Measurements from ENCODE around the gene OR10Z1. TPM values are rescaled to one million over a fixed set of nuclear protein-coding genes. Genes with fewer than 3 reads are reported as not detected.

Gene OR10Z1
- total and polyA plus RNA-seq, 8 donors = not detected

DNA sequence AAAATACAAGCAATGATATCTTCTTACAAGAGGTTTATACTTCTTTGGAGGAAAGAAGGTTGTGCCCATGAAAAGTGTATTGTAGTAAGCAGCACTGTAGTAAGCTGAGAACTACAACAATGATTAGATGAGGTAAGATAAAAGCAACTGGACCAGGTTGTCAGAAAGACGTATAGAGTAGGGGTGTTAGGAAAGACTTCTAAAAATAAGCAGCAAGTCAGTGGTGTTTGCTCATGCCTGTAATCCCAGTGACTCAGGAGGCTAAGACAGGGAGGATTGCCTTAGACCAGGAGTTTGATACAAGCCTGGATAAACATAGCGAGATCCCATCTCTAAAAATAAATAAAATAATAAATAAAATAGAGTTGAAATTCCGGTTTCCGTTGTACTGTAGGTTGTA lies 21.1 kb upstream of the OR10Z1 start:
- Histone ChIP-seq H3K9me3 (peaks cover 0 to 18% (median 11%) of the 10 kb centered on the region in 4 donors), H3K27me3 (no peaks in the 10 kb centered on the region), H3K4me3 (no peak overlapping the region), H3K36me3 (no peaks in the 10 kb centered on the region), H3K27ac (no peak overlapping the region), H3K4me1 (no peaks in the 10 kb centered on the region)
- intact Hi-C loops (cut with DNase I; ENCODE audit: low total_unique reads) = no loop called here
- no peak for TF ChIP-seq EP300 (IDR thresholded peaks at IDR 0.05)
- no peak for TF ChIP-seq POLR2AphosphoS5 (IDR thresholded peaks at IDR 0.05)
- TF ChIP-seq, protein P1, sequence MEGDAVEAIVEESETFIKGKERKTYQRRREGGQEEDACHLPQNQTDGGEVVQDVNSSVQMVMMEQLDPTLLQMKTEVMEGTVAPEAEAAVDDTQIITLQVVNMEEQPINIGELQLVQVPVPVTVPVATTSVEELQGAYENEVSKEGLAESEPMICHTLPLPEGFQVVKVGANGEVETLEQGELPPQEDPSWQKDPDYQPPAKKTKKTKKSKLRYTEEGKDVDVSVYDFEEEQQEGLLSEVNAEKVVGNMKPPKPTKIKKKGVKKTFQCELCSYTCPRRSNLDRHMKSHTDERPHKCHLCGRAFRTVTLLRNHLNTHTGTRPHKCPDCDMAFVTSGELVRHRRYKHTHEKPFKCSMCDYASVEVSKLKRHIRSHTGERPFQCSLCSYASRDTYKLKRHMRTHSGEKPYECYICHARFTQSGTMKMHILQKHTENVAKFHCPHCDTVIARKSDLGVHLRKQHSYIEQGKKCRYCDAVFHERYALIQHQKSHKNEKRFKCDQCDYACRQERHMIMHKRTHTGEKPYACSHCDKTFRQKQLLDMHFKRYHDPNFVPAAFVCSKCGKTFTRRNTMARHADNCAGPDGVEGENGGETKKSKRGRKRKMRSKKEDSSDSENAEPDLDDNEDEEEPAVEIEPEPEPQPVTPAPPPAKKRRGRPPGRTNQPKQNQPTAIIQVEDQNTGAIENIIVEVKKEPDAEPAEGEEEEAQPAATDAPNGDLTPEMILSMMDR (IDR thresholded peaks at IDR 0.05) = no peak
- no peak for TF ChIP-seq POLR2A (IDR thresholded peaks at IDR 0.05)
- WGBS, 5 donors = 55 to 68% (median 63%) methylated on average over 4 of the region's 4 CpGs
- no peak for DNase-seq

DNA sequence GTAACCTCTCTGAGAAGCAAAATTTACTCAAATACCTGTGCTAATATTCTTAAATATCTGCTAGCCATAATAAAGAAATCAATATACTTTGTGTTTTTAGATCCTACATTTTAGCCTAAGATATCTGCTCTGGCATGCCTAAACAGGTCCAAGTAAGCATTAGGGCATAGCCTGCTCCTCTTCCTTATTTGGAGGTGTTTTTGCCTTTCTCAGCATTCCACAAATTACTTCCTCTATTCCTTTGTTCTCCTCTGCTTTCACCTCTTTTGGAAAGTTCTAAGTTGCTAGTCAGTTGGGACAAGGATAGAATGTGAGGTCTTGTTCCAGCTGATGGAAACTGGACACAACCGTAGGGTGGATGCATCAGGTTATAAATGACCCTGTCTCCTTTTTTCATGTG lies 18.1 kb upstream of the OR10Z1 start:
- intact Hi-C loops (cut with DNase I; ENCODE audit: low total_unique reads) = no loop called here
- 82 to 96% (median 90%) methylated on average over 1 of the region's 1 CpG for WGBS, 5 donors
- no peak for DNase-seq
- Histone ChIP-seq H3K36me3 (no peaks in the 10 kb centered on the region), H3K4me1 (no peaks in the 10 kb centered on the region), H3K27ac (no peak overlapping the region), H3K4me3 (no peak overlapping the region), H3K27me3 (no peaks in the 10 kb centered on the region), H3K9me3 (peaks cover 0 to 18% (median 11%) of the 10 kb centered on the region in 4 donors)
- TF ChIP-seq, protein P1 (IDR thresholded peaks at IDR 0.05) = no peak
- no peak for TF ChIP-seq POLR2AphosphoS5 (IDR thresholded peaks at IDR 0.05)
- TF ChIP-seq EP300 (IDR thresholded peaks at IDR 0.05) = no peak
- TF ChIP-seq POLR2A (IDR thresholded peaks at IDR 0.05) = no peak

DNA sequence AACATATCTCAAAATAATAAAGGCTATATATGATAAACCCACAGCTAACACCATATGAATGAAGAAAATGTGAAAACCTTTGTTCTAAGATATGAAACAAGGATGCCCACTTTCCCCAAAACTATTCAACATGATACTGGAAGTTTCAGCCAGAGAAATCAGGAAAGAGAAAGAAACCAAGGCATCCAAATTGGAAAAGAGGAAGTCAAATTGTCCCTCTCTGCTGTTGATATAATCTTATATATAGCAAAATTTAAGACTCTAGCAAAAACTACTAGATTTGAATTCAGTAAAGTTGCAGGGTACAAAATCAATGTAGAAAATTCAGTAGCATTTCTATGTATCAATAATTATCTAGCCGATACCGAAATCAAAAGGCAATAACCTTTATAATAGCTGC lies 4.3 kb upstream of the OR10Z1 start:
- no peak overlapping the region for H3K27ac ChIP-seq
- intact Hi-C loops (cut with DNase I; ENCODE audit: low total_unique reads) = no loop called here
- WGBS, 5 donors = 48 to 94% (median 89%) methylated on average over 2 of the region's 2 CpGs
- DNase-seq = no peak
- H3K4me1 ChIP-seq = no peaks in the 10 kb centered on the region
- H3K27me3 ChIP-seq = no peaks in the 10 kb centered on the region
- H3K9me3 ChIP-seq = peaks cover 4 to 34% (median 26%) of the 10 kb centered on the region in 4 donors
- H3K36me3 ChIP-seq = no peaks in the 10 kb centered on the region
- TF ChIP-seq EP300 (IDR thresholded peaks at IDR 0.05) (no peak), POLR2AphosphoS5 (IDR thresholded peaks at IDR 0.05) (no peak), POLR2A (IDR thresholded peaks at IDR 0.05) (no peak)
- TF ChIP-seq, protein P1 (IDR thresholded peaks at IDR 0.05) = no peak
- no peak overlapping the region for H3K4me3 ChIP-seq

DNA sequence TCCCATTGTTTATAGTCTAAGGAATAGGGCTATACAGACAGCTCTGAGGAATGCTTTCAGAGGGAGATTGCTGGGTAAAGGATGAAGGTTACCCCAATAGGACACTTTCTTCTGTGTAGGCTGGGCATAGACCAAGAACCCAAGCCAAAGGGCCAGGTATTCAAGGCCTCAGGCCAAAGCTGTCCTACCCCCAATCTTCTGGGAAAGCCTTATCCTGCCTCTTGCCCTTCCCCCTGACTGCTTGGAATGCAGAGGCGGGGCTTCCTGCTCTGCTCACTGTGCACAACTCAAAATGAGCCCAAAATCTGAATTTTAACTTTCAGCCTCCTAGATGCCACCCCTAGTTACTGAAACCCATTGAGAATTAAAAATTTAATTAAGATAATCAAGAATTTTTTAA lies 2.2 kb downstream of the OR10Z1 start:
- no peaks in the 10 kb centered on the region for H3K27me3 ChIP-seq
- TF ChIP-seq POLR2A (IDR thresholded peaks at IDR 0.05) (no peak), POLR2AphosphoS5 (IDR thresholded peaks at IDR 0.05) (no peak), EP300 (IDR thresholded peaks at IDR 0.05) (no peak)
- TF ChIP-seq, protein P1 (IDR thresholded peaks at IDR 0.05) = no peak
- intact Hi-C loops (cut with DNase I; ENCODE audit: low total_unique reads) = no loop called here
- H3K27ac ChIP-seq = no peak overlapping the region
- no peaks in the 10 kb centered on the region for H3K9me3 ChIP-seq
- no peak for DNase-seq
- H3K4me1 ChIP-seq = no peaks in the 10 kb centered on the region
- 54 to 80% (median 77%) methylated on average over 1 of the region's 1 CpG for WGBS, 5 donors
- no peak overlapping the region for H3K4me3 ChIP-seq
- H3K36me3 ChIP-seq = no peaks in the 10 kb centered on the region

All from stomach (tissue), 9 donors.